A673 (cell line): ENCODE measurements around the gene CXCL6. TPM values are rescaled to one million over a fixed set of nuclear protein-coding genes. Genes with fewer than 3 reads are reported as not detected.

Experiments
- BruUV-seq: library from RNA; stranded (reverse); fragments of 400-500 nt; replicated peaks from 2 replicates; lab custom pipeline; 2021; lab: Mats Ljungman, UMichigan
- CTCF ChIA-PET: fragments of 300-600 bp; sonication (Branson Sonifier 250); formaldehyde crosslinking; loops from one replicate; lab custom pipeline; 2022; ENCODE audit warnings: antibody characterized with exemption; lab: Charles Lee
- POLR2A ChIA-PET: fragments of 300-600 bp; sonication (Branson Sonifier 250); formaldehyde crosslinking; loops from one replicate; lab custom pipeline; 2022; ENCODE audit warnings: antibody characterized with exemption; ENCODE audit not compliant: low non-redundant PET; lab: Charles Lee
- DNase-seq: peaks from one replicate; pipeline ENCODE4 v3.0.0-alpha.2; 2015; ENCODE audit warnings: low spot score
- H3K27ac ChIP-seq: fragments of 200-600 bp; sonication (generic); 2 replicates; pipeline ENCODE4 v1.5.1; 2016; ENCODE audit warnings: mixed run types, low read depth, mild to moderate bottlenecking, mixed read lengths, antibody characterized with exemption, low read length; ENCODE audit not compliant: poor library complexity, severe bottlenecking
- H3K27me3 ChIP-seq: fragments of 200-600 bp; sonication (generic); replicated peaks from 2 replicates; pipeline ENCODE4 v1.6.1; 2017; ENCODE audit warnings: mixed run types, low read depth, mild to moderate bottlenecking, mixed read lengths, antibody characterized with exemption, low read length; ENCODE audit not compliant: insufficient read depth, poor library complexity
- H3K36me3 ChIP-seq: fragments of 200-600 bp; sonication (generic); 2 replicates; pipeline ENCODE4 v1.6.1; 2016; ENCODE audit warnings: mixed run types, mild to moderate bottlenecking, mixed read lengths, antibody characterized with exemption, low read length; ENCODE audit not compliant: insufficient read depth, poor library complexity, severe bottlenecking
- H3K4me1 ChIP-seq: fragments of 200-600 bp; sonication (generic); 2 replicates; pipeline ENCODE4 v1.6.1; 2017; ENCODE audit warnings: mixed run types, mild to moderate bottlenecking, mixed read lengths, antibody characterized with exemption, low read length; ENCODE audit not compliant: insufficient read depth, poor library complexity, severe bottlenecking
- H3K4me3 ChIP-seq: fragments of 200-600 bp; sonication (generic); 2 replicates; pipeline ENCODE4 v1.5.1; 2016; ENCODE audit warnings: low read depth, mixed run types, mild to moderate bottlenecking, mixed read lengths, low read length; ENCODE audit not compliant: poor library complexity, severe bottlenecking
- H3K9me3 ChIP-seq: fragments of 200-600 bp; sonication (generic); 2 replicates; pipeline ENCODE4 v1.6.1; 2016; ENCODE audit warnings: mixed run types, low read depth, mild to moderate bottlenecking, mixed read lengths, antibody characterized with exemption, low read length; ENCODE audit not compliant: poor library complexity, severe bottlenecking
- CTCF ChIP-seq: fragments of 300-800, 200-600 bp; sonication (generic); conservative IDR thresholded peaks from 2 replicates; pipeline ENCODE4 v1.5.1; 2017; ENCODE audit warnings: low read depth, mild to moderate bottlenecking, antibody characterized with exemption, low read length, moderate library complexity, mixed read lengths
- EZH2 ChIP-seq: fragments of 200-600 bp; sonication (generic); IDR thresholded peaks from 2 replicates; pipeline ENCODE4 v1.6.1; 2017; ENCODE audit warnings: borderline replicate concordance, low read depth, mild to moderate bottlenecking, mixed read lengths, antibody characterized with exemption, low read length; ENCODE audit not compliant: poor library complexity, severe bottlenecking
- intact Hi-C: fragments of 100-400 bp; cut with micrococcal nuclease; formaldehyde crosslinking; loops from one replicate; pipeline ENCODE4 v1.10.0; 2022; ENCODE audit not compliant: unreplicated experiment
- total RNA-seq: library from RNA; stranded (reverse); gene quantifications from 2 replicates; pipeline ENCODE4 v1.2.3, GENCODE V29; 2021

Gene CXCL6
- total RNA-seq, 1 experiment from 2014 or later = 0.56 TPM

- CTCF ChIA-PET = no interaction called here
- Histone ChIP-seq H3K27me3 (no peaks in the 10 kb centered on the region), H3K27ac (no peak overlapping the region), H3K9me3 (no peaks in the 10 kb centered on the region), H3K4me1 (no peaks in the 10 kb centered on the region), H3K4me3 (no peak overlapping the region), H3K36me3 (no peaks in the 10 kb centered on the region)
- POLR2A ChIA-PET = no interaction called here
- intact Hi-C loops = no loop called here
- DNase-seq = no peak
- no TSS peak for BruUV-seq
- no peak for TF ChIP-seq CTCF
- TF ChIP-seq EZH2 = no peak
These were observed 29.8 kb downstream of the CXCL6 start for GRCh38 chr4:73866246-73866645.

- TF ChIP-seq CTCF (no peak), EZH2 (no peak)
- ChIA-PET CTCF (no interaction called here), POLR2A (interaction anchor here (0.7 kb wide), 1 partner anchor 1927 kb away, joined by 3 read pairs; no protein-coding TSS in a partner anchor)
- Histone ChIP-seq H3K4me1 (no peaks in the 10 kb centered on the region), H3K4me3 (no peak overlapping the region), H3K27me3 (no peaks in the 10 kb centered on the region), H3K9me3 (no peaks in the 10 kb centered on the region), H3K27ac (no peak overlapping the region), H3K36me3 (no peaks in the 10 kb centered on the region)
- BruUV-seq = no TSS peak
- DNase-seq = no peak
- intact Hi-C loops = no loop called here
These were observed 31.3 kb downstream of the CXCL6 start for GRCh38 chr4:73867783-73868182.

- CTCF ChIA-PET = no interaction called here
- BruUV-seq = no TSS peak
- H3K27ac ChIP-seq = no peak overlapping the region
- no peaks in the 10 kb centered on the region for H3K36me3 ChIP-seq
- no peak for TF ChIP-seq EZH2
- TF ChIP-seq CTCF = no peak
- DNase-seq = no peak
- POLR2A ChIA-PET = interaction anchor here (0.7 kb wide), 1 partner anchor 1926 kb away, joined by 3 read pairs; no protein-coding TSS in a partner anchor
- H3K4me3 ChIP-seq = peak overlapping the region; percentile 46
- no peaks in the 10 kb centered on the region for H3K27me3 ChIP-seq
- no peaks in the 10 kb centered on the region for H3K4me1 ChIP-seq
- intact Hi-C loops = no loop called here
- no peaks in the 10 kb centered on the region for H3K9me3 ChIP-seq
These were observed 32.0 kb downstream of the CXCL6 start for GRCh38 chr4:73868206-73869129.
